NCI-H526 (cell line): ENCODE measurements around the gene PRR15L.
A peak's percentile ranks its signal among the peaks of the same experiment; 100 is the strongest.

Source experiments
- DNase-seq, 2 experiments: peaks; one replicate each; lab custom pipeline; 2025; lab: John Stamatoyannopoulos, UW

The PRR15L gene

GRCh38 chr17:47959825-47960655 is 2.4 kb upstream of the PRR15L start:
- peak; percentile 65 to 92 for DNase-seq

DNA sequence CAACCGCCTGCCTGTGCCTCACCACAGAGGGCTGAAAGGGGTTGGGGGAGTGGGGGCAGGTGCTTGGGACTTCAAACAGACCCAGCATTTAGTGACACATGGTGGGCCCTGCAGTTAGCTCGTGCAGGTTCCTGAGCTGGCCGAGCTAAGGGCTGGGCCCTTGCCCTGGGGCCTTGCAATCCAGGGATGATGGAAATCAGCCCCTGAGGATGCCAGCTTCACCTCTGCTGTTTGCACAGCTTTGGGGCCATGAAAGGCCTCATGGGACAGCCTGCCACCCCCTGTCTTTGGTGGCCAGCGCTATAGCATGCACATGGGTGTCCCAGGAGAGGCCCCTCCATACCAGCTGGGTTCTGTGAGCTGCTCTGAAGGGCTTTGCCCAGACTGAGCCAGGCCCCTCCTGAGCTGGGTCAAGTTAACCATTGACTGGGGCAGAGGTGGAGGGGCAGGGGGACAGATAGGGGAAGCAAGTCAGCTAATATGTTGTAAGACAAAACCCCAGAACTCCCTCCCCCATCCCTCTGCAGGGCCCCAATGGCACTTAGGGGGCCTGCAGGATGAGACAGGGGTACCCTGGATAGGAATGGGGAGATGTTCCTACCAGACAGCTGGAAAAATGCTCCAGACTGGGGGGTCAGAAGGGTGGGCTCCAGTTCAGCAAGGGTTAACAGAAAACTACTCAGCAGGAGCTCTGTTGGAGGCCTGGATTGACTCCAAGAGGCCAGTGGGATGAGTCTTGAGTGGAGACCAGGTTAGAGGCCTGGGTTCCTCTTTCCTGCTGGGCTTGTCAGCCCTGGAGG is 692 bp downstream of the PRR15L start:
- DNase-seq = peak in 1 of 2 experiments; percentile 67

DNA sequence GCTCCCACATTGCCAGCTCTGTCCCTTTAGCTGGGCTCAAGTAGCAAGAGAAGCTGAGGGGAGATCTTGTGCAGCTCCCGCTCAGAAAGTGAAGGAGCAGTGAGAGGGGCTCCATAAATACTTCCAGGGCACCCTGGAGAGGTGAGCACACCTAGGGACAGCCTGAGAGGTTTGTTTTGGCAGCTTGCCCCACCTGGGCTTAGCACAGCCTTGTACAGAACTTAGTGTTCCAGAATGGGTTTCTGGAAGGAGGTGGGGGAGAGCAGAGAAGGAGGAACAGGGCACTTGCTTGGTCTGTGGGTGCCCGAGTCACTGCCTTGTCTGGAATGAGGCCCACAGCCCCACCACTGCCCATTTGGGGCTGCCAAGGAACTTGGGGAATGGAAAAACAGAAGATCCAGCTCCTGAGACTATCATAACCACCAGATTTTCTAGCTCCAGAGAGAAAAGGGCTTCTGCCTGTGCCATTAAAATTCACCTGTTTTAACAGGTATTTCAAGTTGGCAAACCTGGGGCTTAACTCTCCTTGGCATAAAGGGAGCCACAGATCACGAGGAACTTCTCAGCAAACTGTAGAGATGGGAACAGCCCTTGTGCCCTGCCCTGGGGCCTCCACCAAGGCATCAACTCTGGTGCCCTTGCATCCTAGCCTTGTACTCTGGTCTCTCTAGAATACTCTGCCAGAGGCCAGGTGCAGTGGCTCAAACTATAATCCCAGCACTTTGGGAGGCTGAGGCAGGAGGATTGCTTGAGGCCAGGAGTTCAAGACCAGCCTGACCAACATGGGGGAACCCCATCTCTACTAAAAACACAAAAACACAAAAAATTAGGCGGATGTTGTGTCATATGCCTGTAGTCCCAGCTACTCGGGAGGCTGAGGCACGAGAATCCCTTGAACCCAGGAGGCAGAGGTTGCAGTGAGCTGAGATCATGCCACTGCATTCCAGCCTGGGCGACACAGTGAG is 1.9 kb downstream of the PRR15L start:
- DNase-seq = no peak

DNA sequence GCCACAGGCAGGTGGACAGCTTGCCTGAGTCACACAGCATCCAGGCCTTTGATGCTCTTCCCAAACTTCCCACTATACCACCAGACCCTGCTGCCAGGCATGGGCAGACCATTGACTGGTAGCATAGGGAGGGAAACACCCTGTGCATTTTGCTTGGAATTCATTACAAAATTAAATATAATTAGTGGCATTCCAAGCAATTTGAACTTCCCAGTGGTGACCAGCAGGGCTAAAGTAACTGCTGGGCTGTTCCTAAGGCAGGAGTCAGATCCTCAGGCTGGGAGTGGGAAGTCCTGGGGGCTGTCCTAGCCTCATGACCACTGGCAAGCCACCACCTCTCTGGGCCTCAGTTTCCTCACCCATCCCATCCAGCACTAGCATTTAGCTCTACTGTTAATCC is 3.8 kb downstream of the PRR15L start:
- DNase-seq = no peak

GRCh38 chr17:47952171-47953021 is 5.3 kb downstream of the PRR15L start:
- no peak for DNase-seq

- peak in 1 of 2 experiments; percentile 23 for DNase-seq
Measured at GRCh38 chr17:47950448-47950847, 7.2 kb downstream of the PRR15L start.

DNA sequence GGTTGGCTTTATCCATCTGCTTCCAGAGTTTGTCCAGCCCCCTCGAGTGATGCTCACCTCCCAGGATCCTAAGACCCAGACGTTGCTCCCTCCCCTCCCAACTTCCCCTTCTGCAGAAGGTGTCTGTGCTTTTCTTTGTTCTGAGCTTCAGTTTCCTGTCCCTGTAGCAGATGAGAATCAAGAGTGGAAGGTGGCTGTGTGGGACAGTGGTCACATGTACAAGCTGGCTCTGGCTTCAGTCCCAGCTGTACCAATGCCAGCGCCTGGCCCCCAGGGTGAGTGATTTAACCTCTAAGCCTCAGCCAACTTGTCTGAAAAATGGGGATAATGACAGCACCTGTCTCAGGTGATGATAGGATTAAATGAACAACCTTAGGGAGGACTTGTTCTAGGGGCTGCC is 7.7 kb downstream of the PRR15L start:
- DNase-seq = peak in 1 of 2 experiments; percentile 27

DNA sequence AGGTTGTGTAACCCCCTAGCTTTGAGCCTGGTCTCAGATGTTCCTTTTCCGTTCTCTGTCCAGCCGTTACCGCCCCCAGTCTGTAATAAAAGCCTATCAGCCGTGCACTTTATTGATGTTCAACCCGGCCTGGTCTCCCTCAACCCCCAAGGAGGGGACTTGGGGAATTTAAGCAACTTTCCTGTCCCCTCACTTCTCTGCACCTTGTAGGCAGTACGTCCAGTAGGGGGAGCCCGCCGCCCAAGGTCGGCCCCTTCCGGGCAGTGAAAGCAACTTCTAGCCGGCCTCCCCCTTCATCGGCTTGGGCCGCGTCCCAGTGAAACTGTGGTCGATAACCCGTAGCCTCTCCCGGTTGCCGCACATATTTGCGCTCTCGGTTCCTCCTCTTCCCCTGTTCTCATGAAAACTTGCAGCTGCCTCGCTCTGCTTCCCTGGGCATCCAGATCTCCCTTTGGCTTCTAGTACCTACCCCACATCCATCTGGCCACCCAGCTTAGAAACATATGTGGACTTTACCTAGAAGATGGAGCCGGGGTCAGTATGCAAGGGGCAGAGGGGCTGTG is 8.4 kb downstream of the PRR15L start:
- peak; percentile 72 to 95 for DNase-seq

- DNase-seq = no peak
Measured at GRCh38 chr17:47948706-47949196, 8.9 kb downstream of the PRR15L start.

DNA sequence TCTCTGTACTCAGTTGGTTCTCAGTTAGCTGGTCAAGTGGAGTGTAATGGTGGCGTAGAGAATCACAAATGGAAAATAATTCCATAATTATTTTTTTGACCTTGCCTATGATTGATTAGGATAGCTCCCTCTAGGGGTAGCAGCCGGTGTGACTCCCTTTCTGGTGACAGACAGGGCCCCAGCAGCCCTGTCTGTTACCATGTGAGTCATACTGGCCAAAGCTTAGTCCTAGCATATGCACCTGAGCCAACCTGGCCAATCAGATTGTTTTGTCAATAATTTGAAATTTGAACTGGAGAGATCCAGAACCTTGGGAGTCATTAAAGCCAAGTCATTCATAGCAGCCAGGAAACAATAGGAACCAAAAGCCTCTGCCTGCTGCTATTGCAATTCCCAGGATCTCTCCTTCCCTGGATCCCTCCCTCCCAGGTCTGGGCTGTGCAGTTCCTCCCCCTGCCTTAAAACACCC is 10.7 kb downstream of the PRR15L start:
- DNase-seq = peak; percentile 77 to 88

DNA sequence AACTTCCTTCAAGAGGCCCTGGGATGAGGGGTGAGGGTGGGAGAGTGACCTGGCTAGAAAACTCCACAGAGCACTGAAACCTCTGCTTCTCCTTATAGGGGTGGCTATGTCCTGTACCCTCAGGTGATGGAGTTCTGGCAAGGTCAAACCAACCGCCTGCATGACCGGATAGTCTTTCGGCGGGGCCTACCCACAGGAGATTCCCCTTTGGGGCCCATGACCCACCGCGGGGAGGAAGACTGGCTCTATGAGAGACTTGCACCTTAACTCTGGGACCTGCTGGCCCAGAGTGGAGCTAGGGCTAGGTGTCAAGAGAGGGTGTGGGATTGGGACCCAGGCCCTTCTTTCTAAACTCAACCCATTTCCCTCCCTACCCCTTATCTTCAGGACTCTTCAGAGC is 11.2 kb downstream of the PRR15L start:
- no peak for DNase-seq

DNA sequence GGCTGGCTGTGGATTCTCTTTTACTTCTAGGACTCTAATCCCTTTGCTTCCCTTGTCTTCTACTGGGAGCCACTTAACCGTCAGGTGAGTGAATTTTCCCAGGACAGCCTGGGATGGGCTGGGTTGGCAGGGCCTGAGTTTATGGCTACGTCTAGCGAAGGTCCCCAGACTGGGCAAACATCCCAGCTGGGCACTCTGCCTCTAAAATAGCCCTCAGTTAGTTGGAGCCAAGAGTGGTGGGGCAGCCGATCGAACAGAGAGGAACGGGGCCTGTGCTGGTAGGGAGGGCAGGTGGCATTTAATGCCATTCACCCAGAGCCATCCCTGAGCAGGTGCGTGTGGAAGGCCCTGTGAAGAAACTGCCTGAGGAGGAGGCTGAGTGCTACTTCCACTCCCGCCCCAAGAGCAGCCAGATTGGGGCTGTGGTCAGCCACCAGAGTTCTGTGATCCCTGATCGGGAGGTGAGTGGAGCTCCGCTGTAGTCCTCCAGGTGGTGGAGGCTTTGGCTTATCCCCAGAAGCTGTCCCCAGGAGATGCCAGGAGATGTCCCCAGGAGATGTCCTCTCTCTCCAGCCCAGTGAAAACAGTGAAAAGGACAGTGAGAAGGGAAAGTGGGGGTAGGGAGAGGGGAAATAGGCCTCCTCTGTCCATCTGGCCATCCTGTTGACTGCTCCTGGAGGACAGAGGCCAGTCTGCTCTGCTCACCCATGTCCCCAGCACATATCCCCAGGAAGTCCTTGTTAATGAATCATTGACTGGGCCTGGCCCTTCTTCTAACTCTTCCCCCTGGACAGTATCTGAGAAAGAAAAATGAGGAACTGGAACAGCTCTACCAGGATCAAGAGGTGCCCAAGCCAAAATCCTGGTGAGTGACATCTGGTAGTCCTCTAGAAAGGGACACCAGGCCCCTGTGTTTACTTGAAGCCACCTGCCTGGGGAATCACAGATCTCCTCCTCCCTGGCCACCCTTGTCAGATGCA is 11.9 kb downstream of the PRR15L start:
- DNase-seq = no peak

DNA sequence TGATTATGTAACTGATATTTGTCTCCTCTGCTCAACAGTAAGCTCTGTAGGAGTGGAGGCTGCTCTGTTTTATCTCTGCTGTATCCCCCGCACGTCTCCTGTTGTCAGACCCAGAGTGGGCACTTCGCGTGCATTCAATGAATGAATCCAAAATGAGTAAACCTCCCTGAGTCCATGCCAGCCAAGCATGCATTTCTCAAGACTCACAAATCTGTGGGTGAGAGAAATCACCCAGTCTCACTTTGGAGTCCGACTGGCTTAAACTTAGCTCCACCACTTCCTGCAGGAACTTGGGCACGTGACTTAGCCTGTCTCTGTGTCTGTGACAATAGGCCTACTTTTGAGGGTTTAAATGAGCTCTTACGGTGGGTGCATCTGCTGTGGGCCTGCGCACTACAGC is 12.6 kb downstream of the PRR15L start:
- DNase-seq = no peak

DNA sequence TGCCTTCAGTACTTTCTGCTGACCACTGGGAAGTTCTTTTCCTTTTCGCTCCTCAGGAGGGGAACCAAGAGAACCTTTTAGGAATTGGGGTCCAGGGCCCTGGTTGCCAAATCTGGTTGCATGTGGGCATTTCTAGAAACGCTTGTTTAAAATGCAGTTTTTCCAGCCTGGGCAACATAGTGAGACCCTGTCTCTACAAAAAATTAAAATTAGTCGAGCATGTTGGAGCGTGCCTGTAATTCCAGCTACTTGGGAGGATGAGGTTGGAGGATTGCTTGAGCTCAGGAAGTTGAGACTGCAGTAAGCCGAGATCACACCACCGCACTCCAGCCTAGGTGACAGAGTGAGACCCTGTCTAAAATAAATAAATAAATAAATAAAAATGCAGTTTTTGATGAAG is 15.1 kb downstream of the PRR15L start:
- DNase-seq = peak in 1 of 2 experiments; percentile 18

DNA sequence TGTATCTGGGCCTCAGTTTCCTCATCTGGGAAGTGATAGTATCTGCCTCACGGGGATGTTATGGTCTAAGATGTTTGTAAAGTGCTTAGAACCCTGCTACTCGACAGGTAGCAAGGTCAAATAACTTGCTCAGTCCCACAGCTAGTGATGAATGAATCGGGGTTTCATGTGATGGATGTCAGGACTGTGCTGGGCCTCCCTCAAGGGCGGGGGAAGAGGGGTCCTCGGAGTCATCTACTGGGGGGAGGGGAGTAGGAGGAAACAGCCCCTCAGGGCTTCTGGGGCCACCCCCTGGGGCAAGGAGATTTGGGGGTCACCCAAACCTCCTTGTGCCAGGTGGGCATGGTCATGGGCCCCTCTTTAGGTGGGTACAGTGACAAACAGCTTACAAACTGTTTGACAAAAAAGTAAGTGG is 15.6 kb downstream of the PRR15L start:
- no peak for DNase-seq

GRCh38 chr17:47941246-47942095 is 16.2 kb downstream of the PRR15L start, which contains the start of gene PNPO:
Gene PNPO (plus strand): TSS chr17:47941571. CDS start chr17:47941676, 105 bp downstream.
- peak; percentile 99 for DNase-seq

GRCh38 chr17:47937941-47938340 is 19.7 kb downstream of the PRR15L start:
- no peak for DNase-seq

- DNase-seq = no peak
Measured at GRCh38 chr17:47935961-47936360, 21.7 kb downstream of the PRR15L start.
